Ectodermal cell (in vitro differentiated cells): ENCODE measurements around the gene TMPRSS6. TPM values are rescaled to one million over a fixed set of nuclear protein-coding genes. Genes with fewer than 3 reads are reported as not detected.

Experiments
- H3K27ac ChIP-seq: 2 replicates; pipeline ENCODE4 v1.7.0; 2013; ENCODE audit warnings: mild to moderate bottlenecking, low read depth, low read length; ENCODE audit not compliant: insufficient read depth, poor library complexity, severe bottlenecking
- H3K27me3 ChIP-seq: 2 replicates; pipeline ENCODE4 v1.7.0; 2013; ENCODE audit warnings: mild to moderate bottlenecking, low read length; ENCODE audit not compliant: insufficient read depth, control insufficient read depth, poor library complexity, severe bottlenecking
- H3K36me3 ChIP-seq: one replicate; pipeline ENCODE4 v1.7.0; 2013; ENCODE audit warnings: low read length; ENCODE audit not compliant: control insufficient read depth, insufficient read depth
- H3K4me1 ChIP-seq: one replicate; pipeline ENCODE4 v1.7.0; 2013; ENCODE audit warnings: low read length; ENCODE audit not compliant: control insufficient read depth, insufficient read depth
- H3K4me3 ChIP-seq: 2 replicates; pipeline ENCODE4 v1.7.0; 2013; ENCODE audit warnings: low read depth, low read length, control low read depth; ENCODE audit not compliant: insufficient read depth
- H3K9me3 ChIP-seq: 2 replicates; pipeline ENCODE4 v1.7.0; 2013; ENCODE audit warnings: mild to moderate bottlenecking, low read length, moderate library complexity; ENCODE audit not compliant: control insufficient read depth
- WGBS, 2 experiments: methylation state at CpG; one replicate each; pipeline ENCODE4 v1.1.7; 2013; ENCODE audit warnings: missing lambda C conversion rate in 2 of 2; 5-methylcytosine and 5-hydroxymethylcytosine counted together
- polyA plus RNA-seq, 4 experiments: library from polyadenylated mRNA; stranded (reverse); fragments of 50-300 nt; gene quantifications; one replicate each; pipeline ENCODE4 v1.2.3, GENCODE V29; 2013

The TMPRSS6 gene
- not detected for polyA plus RNA-seq (2013, experiment 1 of 4)
- polyA plus RNA-seq (2013, experiment 2 of 4): not detected
- not detected for polyA plus RNA-seq (2013, experiment 3 of 4)
- not detected for polyA plus RNA-seq (2013, experiment 4 of 4)

- H3K27ac ChIP-seq: no peak within 1 kb of the TSS
Measured at GRCh38 chr22:37109242-37109917, at the start of gene TMPRSS6. Gene TMPRSS6 (minus strand): TSS chr22:37109713. CDS start chr22:37103417, 6,296 bp downstream.

GRCh38 chr22:37158963-37159290 lies 49.4 kb upstream of the TMPRSS6 start:
- Histone ChIP-seq H3K27me3 (no peaks in the 10 kb centered on the region), H3K4me1 (no peaks in the 10 kb centered on the region)
- 93 to 97% methylated on average over 5 of the region's 5 CpGs for WGBS, 2 experiments

More at GRCh38 chr22:37109242-37109917, at the start of gene TMPRSS6:
- Histone ChIP-seq H3K4me3 (no peak within 1 kb of the TSS), H3K9me3 (no peaks in the 10 kb centered on the region), H3K36me3 (no peaks in the 10 kb centered on the region), H3K4me1 (no peaks in the 10 kb centered on the region), H3K27me3 (no peaks in the 10 kb centered on the region)
- WGBS, 2 experiments: 81 to 84% methylated on average over 13 of the region's 13 CpGs

GRCh38 chr22:37157516-37158285 lies 48.2 kb upstream of the TMPRSS6 start:
- Histone ChIP-seq H3K4me3 (no peak overlapping the region), H3K27ac (no peak overlapping the region), H3K4me1 (no peaks in the 10 kb centered on the region), H3K27me3 (no peaks in the 10 kb centered on the region), H3K36me3 (no peaks in the 10 kb centered on the region), H3K9me3 (no peaks in the 10 kb centered on the region)
- WGBS, 2 experiments: 87 to 93% methylated on average over 13 of the region's 13 CpGs

More at GRCh38 chr22:37158963-37159290, 49.4 kb upstream of the TMPRSS6 start:
- Histone ChIP-seq H3K27ac (no peak overlapping the region), H3K4me3 (no peak overlapping the region), H3K36me3 (no peaks in the 10 kb centered on the region), H3K9me3 (no peaks in the 10 kb centered on the region)

- Histone ChIP-seq H3K27me3 (no peaks in the 10 kb centered on the region), H3K9me3 (no peaks in the 10 kb centered on the region), H3K36me3 (no peaks in the 10 kb centered on the region), H3K4me3 (no peak overlapping the region), H3K27ac (no peak overlapping the region), H3K4me1 (no peaks in the 10 kb centered on the region)
- WGBS, 2 experiments: 83 to 86% methylated on average over 13 of the region's 13 CpGs
Measured at GRCh38 chr22:37156686-37157435, 47.3 kb upstream of the TMPRSS6 start.

GRCh38 chr22:37155971-37156370 lies 46.5 kb upstream of the TMPRSS6 start:
- H3K36me3 ChIP-seq: no peaks in the 10 kb centered on the region
- 95 to 96% methylated on average over 8 of the region's 8 CpGs for WGBS, 2 experiments
- H3K27me3 ChIP-seq: no peaks in the 10 kb centered on the region
- no peak overlapping the region for H3K4me3 ChIP-seq
- no peaks in the 10 kb centered on the region for H3K9me3 ChIP-seq
- no peaks in the 10 kb centered on the region for H3K4me1 ChIP-seq
- H3K27ac ChIP-seq: no peak overlapping the region

GRCh38 chr22:37154925-37155712 lies 45.6 kb upstream of the TMPRSS6 start:
- Histone ChIP-seq H3K36me3 (no peaks in the 10 kb centered on the region), H3K4me1 (no peaks in the 10 kb centered on the region), H3K4me3 (no peak overlapping the region), H3K27ac (no peak overlapping the region), H3K9me3 (no peaks in the 10 kb centered on the region), H3K27me3 (no peaks in the 10 kb centered on the region)
- WGBS, 2 experiments: 91 to 92% methylated on average over 7 of the region's 7 CpGs

- WGBS, 2 experiments: 92 to 95% methylated on average over 6 of the region's 6 CpGs
Measured at GRCh38 chr22:37153901-37154300, 44.4 kb upstream of the TMPRSS6 start.

GRCh38 chr22:37151401-37151800 lies 41.9 kb upstream of the TMPRSS6 start:
- Histone ChIP-seq H3K9me3 (no peaks in the 10 kb centered on the region), H3K27me3 (no peaks in the 10 kb centered on the region), H3K4me1 (no peaks in the 10 kb centered on the region), H3K4me3 (no peak overlapping the region), H3K36me3 (no peaks in the 10 kb centered on the region), H3K27ac (no peak overlapping the region)

More at GRCh38 chr22:37153901-37154300, 44.4 kb upstream of the TMPRSS6 start:
- Histone ChIP-seq H3K36me3 (no peaks in the 10 kb centered on the region), H3K27me3 (no peaks in the 10 kb centered on the region), H3K4me3 (no peak overlapping the region), H3K27ac (no peak overlapping the region), H3K4me1 (no peaks in the 10 kb centered on the region), H3K9me3 (no peaks in the 10 kb centered on the region)

- H3K27ac ChIP-seq: no peak overlapping the region
- H3K4me3 ChIP-seq: no peak overlapping the region
- H3K4me1 ChIP-seq: peaks cover 4% of the 10 kb centered on the region
- no peaks in the 10 kb centered on the region for H3K27me3 ChIP-seq
- no peaks in the 10 kb centered on the region for H3K9me3 ChIP-seq
- H3K36me3 ChIP-seq: no peaks in the 10 kb centered on the region
Measured at GRCh38 chr22:37150701-37151100, 41.2 kb upstream of the TMPRSS6 start.
